Activated naive CD4-positive, alpha-beta T cell treated with anti-CD3 and anti-CD28 coated beads, Interleukin-2, amount 50 U/mL, for 16 hours (primary cell): Measurements from ENCODE around the gene GTF2E1.
A peak's percentile ranks its signal among the peaks of the same experiment; 100 is the strongest.
"Not testable (repeated sequence)": the region's sequence is repeated elsewhere in the genome, so short reads cannot be mapped to it uniquely, and the experiment has no call there.

ENCODE experiments used
- DNase-seq: peaks from one replicate; pipeline ENCODE4 v3.0.0-alpha.2; 2020

Gene GTF2E1

GRCh38 chr3:120742198-120742848 lies at the start of gene GTF2E1, which contains the start of gene RABL3:
Gene GTF2E1, plus strand, starts transcription at chr3:120742744. Its CDS starts 7,809 bp downstream, at chr3:120750553.
Gene RABL3, minus strand, starts transcription at chr3:120742516. Its CDS starts 9 bp downstream, at chr3:120742507.
- DNase-seq: peak; percentile 94

GRCh38 chr3:120693439-120694171 lies 48.9 kb upstream of the GTF2E1 start:
- no peak for DNase-seq

- no peak for DNase-seq
These were observed 43.2 kb upstream of the GTF2E1 start for GRCh38 chr3:120699333-120699732.

- DNase-seq: no peak
These were observed 36.5 kb upstream of the GTF2E1 start for GRCh38 chr3:120705884-120706582.

GRCh38 chr3:120706950-120707349 lies 35.6 kb upstream of the GTF2E1 start:
- no peak for DNase-seq

GRCh38 chr3:120708408-120708807 lies 34.1 kb upstream of the GTF2E1 start:
- DNase-seq: no peak

- DNase-seq: no peak
These were observed 32.2 kb upstream of the GTF2E1 start for GRCh38 chr3:120710369-120710768.

- DNase-seq: no peak
These were observed 29.3 kb upstream of the GTF2E1 start for GRCh38 chr3:120713262-120713661.

- DNase-seq: peak; percentile 50
These were observed 23.2 kb upstream of the GTF2E1 start for GRCh38 chr3:120719167-120719834.

- DNase-seq: no peak
These were observed 15.8 kb upstream of the GTF2E1 start for GRCh38 chr3:120726791-120727190.

- DNase-seq: no peak
These were observed 11.7 kb upstream of the GTF2E1 start for GRCh38 chr3:120730576-120731542.

GRCh38 chr3:120738006-120738405 lies 4.5 kb upstream of the GTF2E1 start:
- DNase-seq: not testable (repeated sequence)

- DNase-seq: no peak
These were observed 1.2 kb upstream of the GTF2E1 start for GRCh38 chr3:120741320-120741719.

GRCh38 chr3:120741837-120742197 lies 727 bp upstream of the GTF2E1 start:
- DNase-seq: no peak

GRCh38 chr3:120742849-120743365 lies 363 bp downstream of the GTF2E1 start:
- no peak for DNase-seq

- no peak for DNase-seq
These were observed 1.1 kb downstream of the GTF2E1 start for GRCh38 chr3:120743556-120744195.

GRCh38 chr3:120745466-120745865 lies 2.9 kb downstream of the GTF2E1 start:
- no peak for DNase-seq

GRCh38 chr3:120749843-120750242 lies 7.3 kb downstream of the GTF2E1 start:
- no peak for DNase-seq

- DNase-seq: no peak
These were observed 9.7 kb downstream of the GTF2E1 start for GRCh38 chr3:120752230-120752629.

- DNase-seq: no peak
These were observed 10.3 kb downstream of the GTF2E1 start for GRCh38 chr3:120752865-120753264.

GRCh38 chr3:120753810-120754209 lies 11.3 kb downstream of the GTF2E1 start:
- DNase-seq: no peak
